Sigmoid colon (tissue), 7 donors: Measurements from ENCODE around the gene GPR85. TPM values are rescaled to one million over a fixed set of nuclear protein-coding genes. Genes with fewer than 3 reads are reported as not detected.

ENCODE experiments used
- DNase-seq: peaks from one replicate; pipeline ENCODE4 v3.0.0-alpha.2; 2019
- H3K27ac ChIP-seq, 4 donors: fragments of 200-600 bp; sonication (generic); one replicate each; pipeline ENCODE4 v1.5.1; 2016 to 2019; ENCODE audit warnings: mild to moderate bottlenecking in 1 of 4
- H3K27me3 ChIP-seq, 3 donors: fragments of 200-600 bp; sonication (generic); one replicate each; pipeline ENCODE4 v1.5.1; 2019; ENCODE audit warnings: mild to moderate bottlenecking in 1 of 3
- H3K36me3 ChIP-seq, 4 donors: fragments of 200-600 bp; sonication (generic); one replicate each; pipeline ENCODE4 v1.5.1; 2016 to 2019
- H3K4me1 ChIP-seq, 4 donors: fragments of 200-600 bp; sonication (generic); one replicate each; pipeline ENCODE4 v1.5.1; 2017 to 2019
- H3K4me3 ChIP-seq, 4 donors: fragments of 200-600 bp; sonication (generic); one replicate each; pipeline ENCODE4 v1.5.1; 2017 to 2019; ENCODE audit warnings: mild to moderate bottlenecking in 2 of 4, moderate library complexity in 1 of 4
- H3K9me3 ChIP-seq, 4 donors: fragments of 200-600 bp in 3 of 4; sonication (generic) in 3 of 4; one replicate each; pipeline versions ENCODE4 v1.5.1 to v1.6.1; 2013 to 2019
- EP300 ChIP-seq, 4 donors: sonication (generic); formaldehyde crosslinking; IDR thresholded peaks; one replicate each; pipeline ENCODE4 v1.6.1; 2017; ENCODE audit warnings: antibody characterized with exemption in 4 of 4
- POLR2A ChIP-seq, 2 donors: fragments of 450-650 bp; IDR thresholded peaks; one replicate each; pipeline ENCODE4 v1.6.1; 2016; ENCODE audit warnings: antibody characterized with exemption in 2 of 2, mild to moderate bottlenecking in 2 of 2, moderate library complexity in 2 of 2
- POLR2AphosphoS5 ChIP-seq, 4 donors: sonication (generic); formaldehyde crosslinking; IDR thresholded peaks; one replicate each; pipeline ENCODE4 v1.6.1; 2017; ENCODE audit warnings: antibody characterized with exemption in 4 of 4
- WGBS, 2 donors: extraction: QIAGEN DNeasy Blood & Tissue Kit; methylation state at CpG; one replicate each; pipeline ENCODE4 v1.1.7; 2013; 5-methylcytosine and 5-hydroxymethylcytosine counted together
- intact Hi-C: fragments of 100-400 bp; cut with DNase I; formaldehyde crosslinking; loops from one replicate; pipeline ENCODE4 v1.15.1; 2023
- polyA plus RNA-seq, 3 donors: library from polyadenylated mRNA; stranded (reverse); fragments of 200-250 nt; gene quantifications; one replicate each; pipeline ENCODE4 v1.2.3, GENCODE V29; 2013
- total RNA-seq, 4 donors: library from RNA; depleted of rRNA; stranded (reverse); fragments of >200 nt; gene quantifications; one replicate each; pipeline ENCODE4 v1.1.0, GENCODE V29; 2016
- TF ChIP-seq, protein P1 (sequence below), 4 experiments: fragments of 450-650 bp in 3 of 4; fragments of 200-600 bp in 1 of 4; IDR thresholded peaks; one replicate each; pipeline ENCODE4 v1.5.1; 2016 to 2019; ENCODE audit warnings: antibody characterized with exemption in 4 of 4, mild to moderate bottlenecking in 3 of 4, moderate library complexity in 2 of 4
- donor health status: healthy with polysubstance abuse.
- donor health status: Bipolar disorder and iron deficiency.
- donor health status: healthy.

GPR85 gene
- total and polyA plus RNA-seq, 7 donors, result 0.16 to 6.1 (median 0.44) TPM; not detected in 1

- DNase-seq, result no peak
- TF ChIP-seq EP300 (IDR thresholded peaks at IDR 0.05) (no peak), POLR2AphosphoS5 (IDR thresholded peaks at IDR 0.05) (no peak), POLR2A (IDR thresholded peaks at IDR 0.05) (no peak)
- TF ChIP-seq, protein P1, sequence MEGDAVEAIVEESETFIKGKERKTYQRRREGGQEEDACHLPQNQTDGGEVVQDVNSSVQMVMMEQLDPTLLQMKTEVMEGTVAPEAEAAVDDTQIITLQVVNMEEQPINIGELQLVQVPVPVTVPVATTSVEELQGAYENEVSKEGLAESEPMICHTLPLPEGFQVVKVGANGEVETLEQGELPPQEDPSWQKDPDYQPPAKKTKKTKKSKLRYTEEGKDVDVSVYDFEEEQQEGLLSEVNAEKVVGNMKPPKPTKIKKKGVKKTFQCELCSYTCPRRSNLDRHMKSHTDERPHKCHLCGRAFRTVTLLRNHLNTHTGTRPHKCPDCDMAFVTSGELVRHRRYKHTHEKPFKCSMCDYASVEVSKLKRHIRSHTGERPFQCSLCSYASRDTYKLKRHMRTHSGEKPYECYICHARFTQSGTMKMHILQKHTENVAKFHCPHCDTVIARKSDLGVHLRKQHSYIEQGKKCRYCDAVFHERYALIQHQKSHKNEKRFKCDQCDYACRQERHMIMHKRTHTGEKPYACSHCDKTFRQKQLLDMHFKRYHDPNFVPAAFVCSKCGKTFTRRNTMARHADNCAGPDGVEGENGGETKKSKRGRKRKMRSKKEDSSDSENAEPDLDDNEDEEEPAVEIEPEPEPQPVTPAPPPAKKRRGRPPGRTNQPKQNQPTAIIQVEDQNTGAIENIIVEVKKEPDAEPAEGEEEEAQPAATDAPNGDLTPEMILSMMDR (IDR thresholded peaks at IDR 0.05), result no peak
- no peak overlapping the region for H3K4me3 ChIP-seq
- H3K4me1 ChIP-seq, result no peaks in the 10 kb centered on the region
- H3K9me3 ChIP-seq, result no peaks in the 10 kb centered on the region
- no peaks in the 10 kb centered on the region for H3K27me3 ChIP-seq
- intact Hi-C loops, result no loop called here
- no peak overlapping the region for H3K27ac ChIP-seq
- no peaks in the 10 kb centered on the region for H3K36me3 ChIP-seq
Observed at GRCh38 chr7:113044394-113044793, 42.2 kb downstream of the GPR85 start.

GRCh38 chr7:113040849-113041248, 45.8 kb downstream of the GPR85 start:
- DNase-seq, result no peak
- Histone ChIP-seq H3K9me3 (no peaks in the 10 kb centered on the region), H3K36me3 (no peaks in the 10 kb centered on the region), H3K4me3 (no peak overlapping the region), H3K4me1 (no peaks in the 10 kb centered on the region), H3K27me3 (no peaks in the 10 kb centered on the region), H3K27ac (no peak overlapping the region)
- intact Hi-C loops, result no loop called here
- TF ChIP-seq POLR2AphosphoS5 (IDR thresholded peaks at IDR 0.05) (no peak), POLR2A (IDR thresholded peaks at IDR 0.05) (no peak), EP300 (IDR thresholded peaks at IDR 0.05) (no peak)
- TF ChIP-seq, protein P1 (IDR thresholded peaks at IDR 0.05), result no peak

DNA sequence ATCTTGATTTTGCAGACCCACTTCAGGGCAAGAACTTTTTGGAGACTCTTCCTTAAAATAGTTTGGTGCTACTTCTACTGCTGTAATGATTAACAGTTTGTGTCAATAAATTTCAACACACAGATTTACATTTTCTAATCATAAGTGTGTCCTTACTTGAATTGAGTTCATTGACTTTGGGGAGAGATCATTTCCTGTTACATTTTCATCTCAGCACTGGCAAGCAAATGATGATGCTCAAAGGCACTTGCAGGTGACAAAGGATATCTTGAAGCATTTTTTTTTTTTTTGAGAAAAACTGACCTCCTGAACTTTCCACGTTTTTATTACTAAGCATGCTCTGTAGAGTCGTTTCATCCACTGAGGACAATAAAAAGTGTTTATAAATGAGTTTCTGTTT, 52.7 kb downstream of the GPR85 start:
- Histone ChIP-seq H3K27me3 (no peaks in the 10 kb centered on the region), H3K4me3 (no peak overlapping the region), H3K4me1 (peaks cover 0 to under 1% (median 0%) of the 10 kb centered on the region in 4 donors), H3K9me3 (no peaks in the 10 kb centered on the region), H3K27ac (no peak overlapping the region), H3K36me3 (no peaks in the 10 kb centered on the region)
- intact Hi-C loops, result no loop called here
- 7 to 34% methylated on average over 2 of the region's 2 CpGs for WGBS, 2 donors
- no peak for TF ChIP-seq EP300 (IDR thresholded peaks at IDR 0.05)
- TF ChIP-seq, protein P1 (IDR thresholded peaks at IDR 0.05), result no peak
- no peak for TF ChIP-seq POLR2A (IDR thresholded peaks at IDR 0.05)
- no peak for TF ChIP-seq POLR2AphosphoS5 (IDR thresholded peaks at IDR 0.05)
- no peak for DNase-seq

Other genes starting within 250 kb of the GPR85 start
- 10 to 100 TPM; 46.2 to 79.0 (median 57.7) TPM for gene SMIM30, start 31.7 kb upstream of the GPR85 start, total RNA-seq
- 10 to 100 TPM; 37.0 to 76.1 (median 54.1) TPM for gene SMIM30, start 31.7 kb upstream of the GPR85 start, polyA plus RNA-seq